ENCODE measurements around the gene PROC.

GRCh38 chr2:127471286-127471988 lies 53.2 kb downstream of the PROC start:
- no peak for TF ChIP-seq POLR2AphosphoS5 (IDR thresholded peaks at IDR 0.05)
- TF ChIP-seq CTCF (IDR thresholded peaks at IDR 0.05), result no peak
